PC-3 (cell line): ENCODE measurements around the gene DNPEP. TPM values are rescaled to one million over a fixed set of nuclear protein-coding genes. Genes with fewer than 3 reads are reported as not detected.
A peak's percentile ranks its signal among the peaks of the same experiment; 100 is the strongest.

Experiments used
- ATAC-seq: fragments of 200-7000 bp; cut with Tn5 transposase; 2 replicates; pipeline ENCODE4 v1.9.1; 2020; ENCODE audit warnings: mild to moderate bottlenecking, moderate library complexity
- BruUV-seq: library from RNA; stranded (reverse); fragments of 400-500 nt; replicated peaks from 2 replicates; lab custom pipeline; 2021; lab: Mats Ljungman, UMichigan
- CTCF ChIA-PET: fragments of 300-600 bp; sonication (Branson Sonifier 250); formaldehyde crosslinking; loops from one replicate; lab custom pipeline; 2022; ENCODE audit warnings: antibody characterized with exemption; lab: Charles Lee
- POLR2A ChIA-PET: fragments of 300-600 bp; sonication (Branson Sonifier 250); formaldehyde crosslinking; loops from one replicate; lab custom pipeline; 2022; ENCODE audit warnings: antibody characterized with exemption; ENCODE audit not compliant: unreplicated experiment; lab: Charles Lee
- DNase-seq: peaks from one replicate; pipeline ENCODE4 v3.0.0-alpha.2; 2015
- H2AFZ ChIP-seq: fragments of 300-600 bp; sonication (generic); 2 replicates; pipeline ENCODE4 v1.6.0; 2016; ENCODE audit warnings: antibody characterized with exemption, low read length
- H3F3A ChIP-seq: fragments of 300-600 bp; sonication (generic); one replicate; pipeline ENCODE4 v1.6.0; 2017; ENCODE audit warnings: antibody characterized with exemption, low read length, control low read depth, mild to moderate bottlenecking; ENCODE audit not compliant: unreplicated experiment
- H3K27ac ChIP-seq: fragments of 300-600 bp; sonication (generic); 2 replicates; pipeline ENCODE4 v1.5.1; 2016; ENCODE audit warnings: mild to moderate bottlenecking, low read length
- H3K27me3 ChIP-seq: fragments of 300-600 bp; sonication (generic); 2 replicates; pipeline ENCODE4 v1.6.1; 2016; ENCODE audit warnings: low read length, mixed read lengths
- H3K36me3 ChIP-seq: fragments of 300-600 bp; sonication (generic); 2 replicates; pipeline ENCODE4 v1.6.1; 2016; ENCODE audit warnings: low read depth, mixed run types, low read length, mixed read lengths
- H3K4me1 ChIP-seq: fragments of 300-600 bp; sonication (generic); 2 replicates; pipeline ENCODE4 v1.5.1; 2016; ENCODE audit warnings: low read length; ENCODE audit not compliant: insufficient read depth
- H3K4me2 ChIP-seq: fragments of 300-600 bp; sonication (generic); 2 replicates; pipeline ENCODE4 v1.6.0; 2016; ENCODE audit warnings: low read length
- H3K4me3 ChIP-seq: fragments of 300-600 bp; sonication (generic); 2 replicates; pipeline ENCODE4 v1.5.1; 2016; ENCODE audit warnings: mild to moderate bottlenecking, low read length, mixed read lengths
- H3K79me2 ChIP-seq: fragments of 300-600 bp; sonication (generic); 2 replicates; pipeline ENCODE4 v1.6.1; 2017; ENCODE audit warnings: low read length, mixed read lengths
- H3K9ac ChIP-seq: fragments of 300-600 bp; sonication (generic); 2 replicates; pipeline ENCODE4 v1.6.0; 2016; ENCODE audit warnings: mild to moderate bottlenecking, low read length
- H3K9me2 ChIP-seq: fragments of 300-600 bp; sonication (generic); replicated peaks from 2 replicates; pipeline ENCODE4 v1.6.1; 2016; ENCODE audit warnings: mixed run types, low read length, mixed read lengths
- H3K9me3 ChIP-seq: fragments of 300-600 bp; sonication (generic); 2 replicates; pipeline ENCODE4 v1.6.1; 2016; ENCODE audit warnings: low read length, mixed read lengths
- H4K20me1 ChIP-seq: fragments of 300-600 bp; sonication (generic); 2 replicates; pipeline ENCODE4 v1.6.1; 2016; ENCODE audit warnings: low read length, mixed read lengths
- EZH2 ChIP-seq: fragments of 300-600 bp; sonication (generic); IDR thresholded peaks from one replicate; pipeline ENCODE4 v1.6.1; 2017; ENCODE audit warnings: antibody characterized with exemption, mild to moderate bottlenecking, low read length; ENCODE audit not compliant: unreplicated experiment
- EZH2phosphoT487 ChIP-seq: fragments of 300-600 bp; sonication (generic); IDR thresholded peaks from 2 replicates; pipeline ENCODE4 v1.6.1; 2018; ENCODE audit warnings: mild to moderate bottlenecking, antibody characterized with exemption, low read length, borderline replicate concordance
- intact Hi-C: fragments of 100-400 bp; cut with micrococcal nuclease; formaldehyde crosslinking; loops from 2 replicates; pipeline ENCODE4 v1.9.0; 2023
- total RNA-seq: library from RNA; depleted of rRNA; stranded (reverse); fragments of >200 nt; gene quantifications from 2 replicates; pipeline ENCODE4 v1.2.3, GENCODE V29; 2014
- TF ChIP-seq, protein P1 (sequence below): fragments of 300-600 bp; sonication (generic); conservative IDR thresholded peaks from 2 replicates; pipeline ENCODE4 v1.5.1; 2017; ENCODE audit warnings: antibody characterized with exemption, low read depth, mild to moderate bottlenecking, low read length

The DNPEP gene
- total RNA-seq, 1 experiment from 2014 or later, result 114 TPM

DNA sequence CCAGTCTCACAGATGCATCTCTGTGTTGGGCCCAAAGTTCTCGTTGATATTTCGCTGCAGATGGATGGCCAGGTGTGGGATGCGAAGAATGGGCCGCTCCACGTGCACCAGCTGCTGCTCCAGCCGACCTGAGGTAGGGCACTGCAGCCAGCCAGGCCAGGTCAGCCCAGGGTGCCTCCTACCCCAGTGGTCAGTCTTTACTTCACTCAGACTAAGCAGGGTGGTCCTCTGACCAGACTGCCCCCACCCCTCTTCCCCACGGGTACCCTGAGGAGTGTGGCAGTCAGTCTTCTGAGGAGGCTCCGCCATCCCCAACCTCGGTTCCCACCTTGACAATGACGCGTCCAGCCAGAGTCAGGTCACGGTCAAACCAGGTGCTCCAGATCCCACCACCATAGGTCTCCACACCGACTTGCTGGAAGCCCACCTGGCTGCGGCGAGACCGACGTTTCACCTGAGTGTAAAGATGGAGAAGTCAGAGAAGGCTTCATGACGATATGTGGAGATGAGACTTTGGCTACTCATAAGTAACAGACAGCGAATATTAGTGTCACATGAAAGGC lies 1.7 kb downstream of the DNPEP start:
- peaks cover 11% of the 10 kb centered on the region for H3K79me2 ChIP-seq
- TF ChIP-seq, protein P1, sequence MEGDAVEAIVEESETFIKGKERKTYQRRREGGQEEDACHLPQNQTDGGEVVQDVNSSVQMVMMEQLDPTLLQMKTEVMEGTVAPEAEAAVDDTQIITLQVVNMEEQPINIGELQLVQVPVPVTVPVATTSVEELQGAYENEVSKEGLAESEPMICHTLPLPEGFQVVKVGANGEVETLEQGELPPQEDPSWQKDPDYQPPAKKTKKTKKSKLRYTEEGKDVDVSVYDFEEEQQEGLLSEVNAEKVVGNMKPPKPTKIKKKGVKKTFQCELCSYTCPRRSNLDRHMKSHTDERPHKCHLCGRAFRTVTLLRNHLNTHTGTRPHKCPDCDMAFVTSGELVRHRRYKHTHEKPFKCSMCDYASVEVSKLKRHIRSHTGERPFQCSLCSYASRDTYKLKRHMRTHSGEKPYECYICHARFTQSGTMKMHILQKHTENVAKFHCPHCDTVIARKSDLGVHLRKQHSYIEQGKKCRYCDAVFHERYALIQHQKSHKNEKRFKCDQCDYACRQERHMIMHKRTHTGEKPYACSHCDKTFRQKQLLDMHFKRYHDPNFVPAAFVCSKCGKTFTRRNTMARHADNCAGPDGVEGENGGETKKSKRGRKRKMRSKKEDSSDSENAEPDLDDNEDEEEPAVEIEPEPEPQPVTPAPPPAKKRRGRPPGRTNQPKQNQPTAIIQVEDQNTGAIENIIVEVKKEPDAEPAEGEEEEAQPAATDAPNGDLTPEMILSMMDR, result no peak
- TF ChIP-seq EZH2phosphoT487 (no peak), EZH2 (no peak)
- intact Hi-C loops, result loop anchor here (5.0 to 10.0 kb wide), 2 partner anchors 111 to 221 kb away; partner anchors contain the start of genes GMPPA and NHEJ1
- CTCF ChIA-PET, result no interaction called here
- peaks cover 28% of the 10 kb centered on the region for H3K36me3 ChIP-seq
- POLR2A ChIA-PET, result no interaction called here
- DNase-seq, result no peak
- no peaks in the 10 kb centered on the region for H3K9me2 ChIP-seq
- H3K9ac ChIP-seq, result no peak overlapping the region
- H3K4me3 ChIP-seq, result peak overlapping the region; percentile 99; the same call in 1 of the 2 replicates
- BruUV-seq, result no TSS peak
- no peaks in the 10 kb centered on the region for H3F3A ChIP-seq
- no peak overlapping the region for H3K27ac ChIP-seq
- ATAC-seq, result no peak
- H3K27me3 ChIP-seq, result no peaks in the 10 kb centered on the region
- 0 out of 2 replicates have a peak, but pooled peaks cover 9% of the 10 kb centered on the region for H4K20me1 ChIP-seq
- no peak overlapping the region for H2AFZ ChIP-seq
- H3K9me3 ChIP-seq, result no peaks in the 10 kb centered on the region
- peak overlapping the region; percentile 100 for H3K4me2 ChIP-seq
- H3K4me1 ChIP-seq, result peaks cover 15% of the 10 kb centered on the region

DNA sequence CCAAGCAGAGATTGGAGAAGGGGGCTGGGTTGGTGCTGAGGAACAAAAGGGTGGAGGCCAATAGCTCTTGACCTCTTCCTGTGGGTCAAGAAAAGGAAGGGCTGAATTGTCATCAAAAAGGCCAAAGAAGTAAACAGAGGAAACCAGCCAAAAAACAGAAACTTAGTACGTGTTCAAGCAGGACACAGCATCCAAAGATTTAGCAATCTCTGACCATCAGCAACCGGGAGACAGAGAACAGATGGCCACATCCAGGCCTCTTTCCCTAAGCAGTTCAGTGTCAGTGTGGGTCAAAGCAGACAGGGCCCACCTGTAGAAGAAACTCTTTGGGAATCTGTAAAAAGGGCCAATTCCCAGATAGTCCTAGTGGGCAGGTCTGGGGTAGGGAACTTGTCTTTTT lies 2.9 kb downstream of the DNPEP start:
- H3K4me3 ChIP-seq, result no peak overlapping the region
- no peak for DNase-seq
- 0 out of 2 replicates have a peak, but pooled peaks cover 9% of the 10 kb centered on the region for H4K20me1 ChIP-seq
- H3K27me3 ChIP-seq, result no peaks in the 10 kb centered on the region
- no peak overlapping the region for H2AFZ ChIP-seq
- ChIA-PET POLR2A (no interaction called here), CTCF (no interaction called here)
- no peaks in the 10 kb centered on the region for H3F3A ChIP-seq
- peaks cover 11% of the 10 kb centered on the region for H3K79me2 ChIP-seq
- H3K9ac ChIP-seq, result no peak overlapping the region
- H3K36me3 ChIP-seq, result peaks cover 28% of the 10 kb centered on the region
- no peak overlapping the region for H3K27ac ChIP-seq
- no peak for ATAC-seq
- intact Hi-C loops, result loop anchor here (5.0 to 10.0 kb wide), 2 partner anchors 112 to 220 kb away; partner anchors contain the start of genes GMPPA and NHEJ1
- no peaks in the 10 kb centered on the region for H3K9me2 ChIP-seq
- no peaks in the 10 kb centered on the region for H3K9me3 ChIP-seq
- H3K4me1 ChIP-seq, result peaks cover 15% of the 10 kb centered on the region
- no peak overlapping the region for H3K4me2 ChIP-seq
- TF ChIP-seq EZH2, result no peak
- no peak for TF ChIP-seq EZH2phosphoT487
- TF ChIP-seq, protein P1, result no peak
- BruUV-seq, result no TSS peak

DNA sequence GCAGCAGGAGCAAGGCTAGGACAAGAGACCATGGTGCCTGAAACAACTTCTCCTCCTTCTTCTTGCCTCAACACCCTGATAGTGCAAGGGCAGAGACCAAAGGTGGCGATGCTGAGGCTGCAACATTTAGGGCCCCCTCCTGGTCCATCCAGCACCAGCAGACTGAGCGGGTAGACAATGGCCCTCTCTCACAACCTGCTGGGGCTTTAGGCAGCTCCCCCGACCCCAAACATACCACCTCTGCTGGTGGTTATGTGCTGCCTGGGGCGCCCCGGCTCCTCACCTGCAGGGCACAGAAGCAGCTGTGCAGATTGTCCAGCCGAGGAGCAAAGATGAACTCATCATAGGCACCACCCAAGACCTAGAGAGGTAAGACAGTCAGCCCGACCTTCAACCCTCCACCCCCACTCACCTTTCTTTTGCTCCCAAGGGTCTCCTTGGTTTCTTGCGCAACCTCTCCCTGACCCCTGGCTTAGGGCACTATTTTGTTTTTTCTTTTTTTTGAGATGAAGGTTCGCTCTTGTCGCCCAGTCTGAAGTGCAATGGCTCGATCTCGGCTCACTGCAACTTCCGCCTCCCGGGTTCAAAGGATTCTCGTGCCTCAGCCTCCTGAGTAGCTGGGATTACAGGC lies 3.5 kb downstream of the DNPEP start:
- CTCF ChIA-PET, result no interaction called here
- H3K9ac ChIP-seq, result no peak overlapping the region

More for the DNA sequence above, 3.5 kb downstream of the DNPEP start:
- H3K4me1 ChIP-seq, result peaks cover 15% of the 10 kb centered on the region
- H3K9me2 ChIP-seq, result no peaks in the 10 kb centered on the region
- H4K20me1 ChIP-seq, result 0 out of 2 replicates have a peak, but pooled peaks cover 9% of the 10 kb centered on the region
- H3K27ac ChIP-seq, result no peak overlapping the region
- H3K9me3 ChIP-seq, result no peaks in the 10 kb centered on the region
- H3F3A ChIP-seq, result no peaks in the 10 kb centered on the region
- no peak overlapping the region for H3K4me3 ChIP-seq
- no peak overlapping the region for H3K4me2 ChIP-seq
- H3K36me3 ChIP-seq, result peaks cover 28% of the 10 kb centered on the region
- TF ChIP-seq, protein P1, result no peak
- TF ChIP-seq EZH2phosphoT487 (no peak), EZH2 (no peak)
- H3K79me2 ChIP-seq, result peaks cover 11% of the 10 kb centered on the region
- POLR2A ChIA-PET, result interaction anchor here (0.6 kb wide), 1 partner anchor 53 kb away, joined by 3 read pairs; no protein-coding TSS in a partner anchor
- H3K27me3 ChIP-seq, result no peaks in the 10 kb centered on the region
- intact Hi-C loops, result loop anchor here (10.0 kb wide), 1 partner anchor 219 kb away; the partner anchor contains the start of gene NHEJ1
- DNase-seq, result no peak
- no TSS peak for BruUV-seq
- ATAC-seq, result no peak
- H2AFZ ChIP-seq, result no peak overlapping the region
